Astrocyte of the cerebellum (primary cell): ENCODE results near the gene MYBPH.

Experiments
- DNase-seq: peaks from one replicate; pipeline ENCODE4 v3.0.0-alpha.2; 2011; ENCODE audit warnings: low read depth
- H3K4me3 ChIP-seq: 2 replicates; pipeline ENCODE4 v1.5.1; 2011; ENCODE audit warnings: mild to moderate bottlenecking, low read depth, low read length, moderate library complexity
- CTCF ChIP-seq: IDR thresholded peaks from 2 replicates; pipeline ENCODE4 v1.5.1; 2012; ENCODE audit warnings: low read length, low read depth, moderate library complexity, mild to moderate bottlenecking; ENCODE audit errors: missing control alignments
- in situ Hi-C: cut with HindIII; loops from 2 replicates; pipeline ENCODE4 v1.10.0; 2017; ENCODE audit warnings: low sequenced_read_pairs

The MYBPH gene

GRCh38 chr1:203173566-203173965, 2.1 kb downstream of the MYBPH start:
- TF ChIP-seq CTCF: no peak
- no peak overlapping the region for H3K4me3 ChIP-seq
- DNase-seq: no peak
- in situ Hi-C loops: no loop called here

- TF ChIP-seq CTCF: no peak
- in situ Hi-C loops: no loop called here
- no peak for DNase-seq
- H3K4me3 ChIP-seq: no peak overlapping the region
These were observed 2.5 kb downstream of the MYBPH start for GRCh38 chr1:203173011-203173555.

GRCh38 chr1:203172184-203173010, 3.2 kb downstream of the MYBPH start:
- peak; percentile 82 for TF ChIP-seq CTCF
- DNase-seq: peak; percentile 31
- H3K4me3 ChIP-seq: no peak overlapping the region
- in situ Hi-C loops: no loop called here

GRCh38 chr1:203171341-203172183, 4.1 kb downstream of the MYBPH start:
- TF ChIP-seq CTCF: no peak
- in situ Hi-C loops: no loop called here
- no peak overlapping the region for H3K4me3 ChIP-seq
- DNase-seq: no peak

GRCh38 chr1:203170625-203171330, 4.8 kb downstream of the MYBPH start:
- in situ Hi-C loops: no loop called here
- no peak for TF ChIP-seq CTCF
- no peak overlapping the region for H3K4me3 ChIP-seq
- no peak for DNase-seq
